A549 (cell line): ENCODE data around the gene MAPK1IP1L. TPM values are rescaled to one million over a fixed set of nuclear protein-coding genes. Genes with fewer than 3 reads are reported as not detected.

Experiments
- ATAC-seq, 2 experiments: fragments of 200-7000 bp in 1 of 2; fragments of >200 bp in 1 of 2; cut with Nextera tagmentation in 1 of 2; cut with Tn5 transposase in 1 of 2; 3 replicates each; pipeline versions ENCODE4 v1.8.0 to v1.9.1; 2018 to 2020; ENCODE audit warnings: mild to moderate bottlenecking in 1 of 2, moderate library complexity in 1 of 2
- CTCF ChIA-PET: fragments of 300-600 bp; sonication (Branson Sonifier 250); formaldehyde crosslinking; extraction: SDS; loops from one replicate; lab custom pipeline; 2021; ENCODE audit warnings: antibody characterized with exemption, inconsistent platforms; lab: Yijun Ruan, JAX
- POLR2A ChIA-PET: fragments of 350-600 bp; formaldehyde crosslinking; extraction: SDS; loops from one replicate; lab custom pipeline; 2021; ENCODE audit warnings: antibody characterized with exemption, inconsistent platforms; lab: Yijun Ruan, JAX
- DNase-seq, 2 experiments: peaks; one replicate each; pipeline versions ENCODE4 v3.0.0 to v3.0.0-alpha.2; 2011 to 2016; ENCODE audit warnings: low read depth in 1 of 2, low spot score in 1 of 2
- FAIRE-seq: peaks from 2 replicates; lab custom pipeline; 2011; peaks lifted over from hg19 to GRCh38; lab: Jason Lieb, UNC
- H3K27ac ChIP-seq, 2 experiments: fragments of >200 bp; sonication (Bioruptor Twin); formaldehyde crosslinking; 3 replicates each; pipeline ENCODE4 v1.5.1; 2016 to 2017
- H3K4me1 ChIP-seq: fragments of >200 bp; sonication (Bioruptor Twin); formaldehyde crosslinking; 3 replicates; pipeline ENCODE4 v1.6.1; 2016
- H3K4me2 ChIP-seq: fragments of >200 bp; sonication (Bioruptor Twin); formaldehyde crosslinking; 3 replicates; pipeline ENCODE4 v1.6.1; 2016
- H3K4me3 ChIP-seq: fragments of >200 bp; sonication (Bioruptor Twin); formaldehyde crosslinking; 3 replicates; pipeline ENCODE4 v1.5.1; 2016
- H3K9me3 ChIP-seq: fragments of >200 bp; sonication (Bioruptor Twin); formaldehyde crosslinking; 3 replicates; pipeline ENCODE4 v1.6.1; 2016
- BHLHE40 ChIP-seq: IDR thresholded peaks from 2 replicates; pipeline ENCODE4 v1.6.1; 2012; ENCODE audit warnings: low read depth, low read length, inconsistent platforms
- CHD2 ChIP-seq: fragments of 150-350 bp; IDR thresholded peaks from 2 replicates; pipeline ENCODE4 v1.6.1; 2014; ENCODE audit warnings: low read length; ENCODE audit not compliant: partially characterized antibody
- CHD4 ChIP-seq: fragments of 200-600 bp; sonication (generic); IDR thresholded peaks from 2 replicates; pipeline ENCODE4 v1.6.1; 2016; ENCODE audit warnings: antibody characterized with exemption, mild to moderate bottlenecking, borderline replicate concordance
- EHF ChIP-seq: fragments of 250-450 bp; sonication (Bioruptor Pico); IDR thresholded peaks from 2 replicates; pipeline ENCODE4 v1.5.0; 2020; ENCODE audit warnings: mild to moderate bottlenecking
- FOSL2 ChIP-seq, 2 experiments: fragments of 450-650 bp in 1 of 2; fragments of >200 bp in 1 of 2; sonication (Bioruptor Twin) in 1 of 2; formaldehyde crosslinking; IDR thresholded peaks; 2 replicates each; pipeline versions ENCODE4 v1.5.0 to v1.6.1; 2016 to 2020; ENCODE audit warnings: mild to moderate bottlenecking in 1 of 2, moderate library complexity in 1 of 2
- HDAC2 ChIP-seq: fragments of 200-600 bp; sonication (generic); IDR thresholded peaks from 2 replicates; pipeline ENCODE4 v1.6.1; 2016
- HEYL ChIP-seq: fragments of 250-450 bp; sonication (Bioruptor Pico); IDR thresholded peaks from 2 replicates; pipeline ENCODE4 v1.8.0; 2021; ENCODE audit warnings: mild to moderate bottlenecking, moderate library complexity
- HOXB13 ChIP-seq: fragments of 250-450 bp; sonication (Bioruptor Pico); IDR thresholded peaks from 2 replicates; pipeline ENCODE4 v1.5.0; 2020; ENCODE audit warnings: low read depth, mild to moderate bottlenecking, moderate library complexity
- MAZ ChIP-seq: fragments of 150-350 bp; IDR thresholded peaks from 2 replicates; pipeline ENCODE4 v1.6.1; 2014; ENCODE audit warnings: antibody characterized with exemption, low read depth, low read length, borderline replicate concordance
- MYC ChIP-seq: IDR thresholded peaks from 2 replicates; pipeline ENCODE4 v1.6.1; 2012; ENCODE audit warnings: mild to moderate bottlenecking, inconsistent platforms, low read length, improper control_type of control experiment, borderline replicate concordance
- NPAS2 ChIP-seq: fragments of 250-450 bp; sonication (Bioruptor Pico); IDR thresholded peaks from 2 replicates; pipeline ENCODE4 v1.8.0; 2022; ENCODE audit warnings: mild to moderate bottlenecking, moderate library complexity, borderline replicate concordance
- PHF8 ChIP-seq: fragments of 200-600 bp; sonication (generic); IDR thresholded peaks from 2 replicates; pipeline ENCODE4 v1.6.1; 2016; ENCODE audit warnings: low read depth, mild to moderate bottlenecking, antibody characterized with exemption, moderate library complexity, borderline replicate concordance
- RCOR1 ChIP-seq: fragments of 150-350 bp; IDR thresholded peaks from 2 replicates; pipeline ENCODE4 v1.6.1; 2014; ENCODE audit warnings: antibody characterized with exemption, low read length, low read depth
- RFX5 ChIP-seq: fragments of 450-650 bp; IDR thresholded peaks from 2 replicates; pipeline ENCODE4 v1.7.1; 2014; ENCODE audit warnings: antibody characterized with exemption, mild to moderate bottlenecking, moderate library complexity
- RNF2 ChIP-seq: fragments of 200-600 bp; sonication (generic); IDR thresholded peaks from 2 replicates; pipeline ENCODE4 v1.6.1; 2016; ENCODE audit warnings: low read depth, mild to moderate bottlenecking, antibody characterized with exemption, moderate library complexity, borderline replicate concordance
- SMC3 ChIP-seq: fragments of >200 bp; sonication (Bioruptor Twin); formaldehyde crosslinking; IDR thresholded peaks from 3 replicates; pipeline ENCODE4 v1.6.1; 2018; ENCODE audit warnings: inconsistent platforms
- TFCP2L1 ChIP-seq: fragments of 250-450 bp; sonication (Bioruptor Pico); IDR thresholded peaks from 2 replicates; pipeline ENCODE4 v1.5.0; 2021; ENCODE audit warnings: mild to moderate bottlenecking
- ZNF302 ChIP-seq: fragments of 250-450 bp; sonication (Bioruptor Pico); IDR thresholded peaks from 2 replicates; pipeline ENCODE4 v1.9.0; 2021; ENCODE audit warnings: inconsistent platforms, mild to moderate bottlenecking, moderate library complexity
- ZSCAN20 ChIP-seq: fragments of 250-450 bp; sonication (Bioruptor Pico); IDR thresholded peaks from 2 replicates; pipeline ENCODE4 v1.8.0; 2022; ENCODE audit warnings: mild to moderate bottlenecking, moderate library complexity
- WGBS: methylation state at CpG from one replicate; pipeline ENCODE4 v1.1.6; 2017; ENCODE audit errors: missing lambda C conversion rate; 5-methylcytosine and 5-hydroxymethylcytosine counted together
- polyA plus RNA-seq, 4 experiments: library from polyadenylated mRNA; depleted of rRNA in 3 of 4; stranded (reverse); fragments of >200 nt; fragmentation: RNase III in 1 of 4; extraction: RNeasy Plus Mini Kit Qiagen cat#74134 plus additional on column Dnase treatment in 1 of 4; gene quantifications; 2 replicates in 3 of 4; 3 replicates in 1 of 4; pipeline ENCODE4 v1.2.3, GENCODE V29; 2011 to 2017
- TF ChIP-seq, protein P1 (sequence below): fragments of 150-350 bp; IDR thresholded peaks from 2 replicates; pipeline ENCODE4 v1.6.1; 2014; ENCODE audit warnings: low read depth, mild to moderate bottlenecking, low read length
- TF ChIP-seq, protein P2 (sequence below): fragments of 200-600 bp; sonication (generic); IDR thresholded peaks from 2 replicates; pipeline ENCODE4 v1.6.1; 2016; ENCODE audit warnings: antibody characterized with exemption, mild to moderate bottlenecking, moderate library complexity
- TF ChIP-seq, protein P3 (sequence below): IDR thresholded peaks from 2 replicates; pipeline ENCODE4 v1.6.1; 2012
- TF ChIP-seq, protein P4 (sequence below): IDR thresholded peaks from 2 replicates; pipeline ENCODE4 v1.6.1; 2012
- TF ChIP-seq, protein P5 (sequence below): fragments of 450-650 bp; IDR thresholded peaks from 2 replicates; pipeline ENCODE4 v1.6.1; 2014; ENCODE audit warnings: antibody characterized with exemption

Gene MAPK1IP1L
- polyA plus RNA-seq, 2 of the 4 experiments (the other 2 are of a cell fraction) = 42.9 to 72.3 TPM

DNA sequence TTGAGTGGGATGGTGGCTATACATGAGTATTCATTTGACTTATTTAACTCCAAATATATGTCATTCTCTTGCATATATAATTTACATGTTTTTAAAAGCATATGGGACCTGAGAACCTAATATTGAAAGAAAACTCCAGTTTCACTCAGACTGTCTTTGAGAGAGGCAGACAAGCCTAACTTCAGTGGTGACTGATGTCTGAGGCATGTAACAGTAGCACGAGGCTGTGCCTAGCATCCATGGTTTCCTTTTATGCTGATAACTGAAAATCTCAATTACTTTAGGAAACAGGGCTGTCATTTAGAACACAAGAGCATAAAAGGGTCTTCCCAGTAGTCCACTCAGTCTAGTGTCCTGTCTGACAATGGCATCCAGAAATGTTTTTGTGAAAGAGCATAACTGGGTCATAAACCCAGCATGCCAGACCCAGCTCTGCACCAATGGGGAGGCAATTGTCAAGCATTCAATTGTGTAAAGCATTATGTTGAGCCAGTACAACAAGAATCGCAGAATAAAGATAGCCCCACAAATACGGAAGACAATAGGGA lies 24.3 kb downstream of the MAPK1IP1L start:
- FAIRE-seq (no peak), ATAC-seq (no peak), DNase-seq (no peak)
- Histone ChIP-seq H3K4me2 (no peak overlapping the region), H3K27ac (no peak overlapping the region), H3K9me3 (no peaks in the 10 kb centered on the region), H3K4me1 (peaks cover 3% of the 10 kb centered on the region; the same call in 1 of the 3 replicates), H3K4me3 (no peak overlapping the region)
- no peak for TF ChIP-seq PHF8
- no peak for TF ChIP-seq EHF
- no peak for TF ChIP-seq NPAS2 (CRISPR knock-in tag)
- TF ChIP-seq BHLHE40 = no peak
- TF ChIP-seq TFCP2L1 = no peak
- TF ChIP-seq CHD4 = no peak
- no peak for TF ChIP-seq ZSCAN20 (CRISPR knock-in tag)
- TF ChIP-seq RFX5 = no peak
- TF ChIP-seq MYC = no peak
- TF ChIP-seq, protein P1, sequence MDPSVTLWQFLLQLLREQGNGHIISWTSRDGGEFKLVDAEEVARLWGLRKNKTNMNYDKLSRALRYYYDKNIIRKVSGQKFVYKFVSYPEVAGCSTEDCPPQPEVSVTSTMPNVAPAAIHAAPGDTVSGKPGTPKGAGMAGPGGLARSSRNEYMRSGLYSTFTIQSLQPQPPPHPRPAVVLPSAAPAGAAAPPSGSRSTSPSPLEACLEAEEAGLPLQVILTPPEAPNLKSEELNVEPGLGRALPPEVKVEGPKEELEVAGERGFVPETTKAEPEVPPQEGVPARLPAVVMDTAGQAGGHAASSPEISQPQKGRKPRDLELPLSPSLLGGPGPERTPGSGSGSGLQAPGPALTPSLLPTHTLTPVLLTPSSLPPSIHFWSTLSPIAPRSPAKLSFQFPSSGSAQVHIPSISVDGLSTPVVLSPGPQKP = no peak
- TF ChIP-seq, protein P2, sequence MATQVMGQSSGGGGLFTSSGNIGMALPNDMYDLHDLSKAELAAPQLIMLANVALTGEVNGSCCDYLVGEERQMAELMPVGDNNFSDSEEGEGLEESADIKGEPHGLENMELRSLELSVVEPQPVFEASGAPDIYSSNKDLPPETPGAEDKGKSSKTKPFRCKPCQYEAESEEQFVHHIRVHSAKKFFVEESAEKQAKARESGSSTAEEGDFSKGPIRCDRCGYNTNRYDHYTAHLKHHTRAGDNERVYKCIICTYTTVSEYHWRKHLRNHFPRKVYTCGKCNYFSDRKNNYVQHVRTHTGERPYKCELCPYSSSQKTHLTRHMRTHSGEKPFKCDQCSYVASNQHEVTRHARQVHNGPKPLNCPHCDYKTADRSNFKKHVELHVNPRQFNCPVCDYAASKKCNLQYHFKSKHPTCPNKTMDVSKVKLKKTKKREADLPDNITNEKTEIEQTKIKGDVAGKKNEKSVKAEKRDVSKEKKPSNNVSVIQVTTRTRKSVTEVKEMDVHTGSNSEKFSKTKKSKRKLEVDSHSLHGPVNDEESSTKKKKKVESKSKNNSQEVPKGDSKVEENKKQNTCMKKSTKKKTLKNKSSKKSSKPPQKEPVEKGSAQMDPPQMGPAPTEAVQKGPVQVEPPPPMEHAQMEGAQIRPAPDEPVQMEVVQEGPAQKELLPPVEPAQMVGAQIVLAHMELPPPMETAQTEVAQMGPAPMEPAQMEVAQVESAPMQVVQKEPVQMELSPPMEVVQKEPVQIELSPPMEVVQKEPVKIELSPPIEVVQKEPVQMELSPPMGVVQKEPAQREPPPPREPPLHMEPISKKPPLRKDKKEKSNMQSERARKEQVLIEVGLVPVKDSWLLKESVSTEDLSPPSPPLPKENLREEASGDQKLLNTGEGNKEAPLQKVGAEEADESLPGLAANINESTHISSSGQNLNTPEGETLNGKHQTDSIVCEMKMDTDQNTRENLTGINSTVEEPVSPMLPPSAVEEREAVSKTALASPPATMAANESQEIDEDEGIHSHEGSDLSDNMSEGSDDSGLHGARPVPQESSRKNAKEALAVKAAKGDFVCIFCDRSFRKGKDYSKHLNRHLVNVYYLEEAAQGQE = no peak
- TF ChIP-seq HEYL (CRISPR knock-in tag) = no peak
- no peak for TF ChIP-seq ZNF302 (CRISPR knock-in tag)
- TF ChIP-seq, protein P3, sequence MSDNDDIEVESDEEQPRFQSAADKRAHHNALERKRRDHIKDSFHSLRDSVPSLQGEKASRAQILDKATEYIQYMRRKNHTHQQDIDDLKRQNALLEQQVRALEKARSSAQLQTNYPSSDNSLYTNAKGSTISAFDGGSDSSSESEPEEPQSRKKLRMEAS = no peak
- no peak for TF ChIP-seq CHD2
- no peak for TF ChIP-seq SMC3
- ChIA-PET POLR2A (no interaction called here), CTCF (interaction anchor here (0.6 to 6.5 kb wide), 2 partner anchors 10 to 85 kb away, joined by 3 to 32 read pairs; no protein-coding TSS in a partner anchor)
- 73% methylated on average over 3 of the region's 3 CpGs for WGBS

DNA sequence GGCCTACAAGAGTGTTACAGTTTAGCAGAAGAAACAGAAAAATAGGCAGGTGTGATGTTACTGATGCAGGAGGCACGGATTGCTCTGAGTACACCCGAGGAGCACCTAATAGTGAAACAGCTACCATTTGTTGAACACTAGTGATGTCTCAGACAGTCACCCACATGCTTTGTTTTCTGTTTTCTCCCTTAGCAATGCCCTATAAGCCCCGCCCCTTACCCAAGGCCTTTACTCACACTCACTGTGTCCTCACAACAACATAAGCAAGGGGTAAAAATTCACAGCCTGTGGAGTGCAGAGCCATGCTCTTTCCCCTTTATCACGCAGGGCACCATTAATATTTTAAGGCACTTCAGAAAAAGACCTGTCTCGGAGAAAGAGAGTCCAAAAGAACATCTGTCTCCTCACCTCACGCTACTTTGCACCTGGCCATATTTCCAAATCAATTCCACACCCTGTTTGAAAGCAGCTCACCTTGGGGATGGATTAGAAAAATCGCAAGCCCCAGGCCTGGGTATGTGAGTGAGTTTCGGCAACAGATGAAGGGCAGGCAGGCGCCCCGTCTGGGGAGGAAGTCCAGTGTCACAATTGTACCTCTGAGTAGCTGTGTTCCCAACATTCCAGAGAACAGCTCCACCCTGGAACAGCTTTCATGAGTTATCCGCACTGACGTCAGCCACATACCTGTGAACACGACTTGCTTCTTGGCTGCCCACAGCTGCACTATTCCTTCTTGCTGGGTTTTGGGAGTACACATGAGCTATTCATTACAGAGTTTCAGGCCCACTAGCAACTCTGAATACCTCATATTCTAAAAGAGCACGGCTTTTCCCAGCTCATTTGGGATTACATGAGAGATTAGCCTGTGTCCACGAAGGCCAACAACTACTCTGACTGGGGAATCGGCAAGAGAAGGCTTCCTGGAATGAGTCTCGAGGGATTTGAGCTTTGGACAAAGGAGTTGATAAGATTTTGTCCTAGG lies 26.0 kb downstream of the MAPK1IP1L start:
- no peaks in the 10 kb centered on the region for H3K9me3 ChIP-seq
- CTCF ChIA-PET = interaction anchor here (0.7 to 6.5 kb wide), 6 partner anchors 12 to 83 kb away, joined by 3 to 32 read pairs (median 3); no protein-coding TSS in a partner anchor
- no peak overlapping the region for H3K27ac ChIP-seq
- no peaks in the 10 kb centered on the region for H3K4me1 ChIP-seq
- POLR2A ChIA-PET = interaction anchor here (0.6 to 1.1 kb wide), 3 partner anchors 12 to 26 kb away, joined by 3 to 9 read pairs (median 9); partner anchors contain the start of gene MAPK1IP1L
- WGBS = 77% methylated on average over 17 of the region's 17 CpGs
- no peak overlapping the region for H3K4me2 ChIP-seq
- H3K4me3 ChIP-seq = no peak overlapping the region
- ATAC-seq (peak; percentile 42 to 61; a peak in 5 of 6 replicates), FAIRE-seq (no peak), DNase-seq (peak in 1 of 2 experiments; percentile 32)
- TF ChIP-seq MAZ (no peak), RFX5 (no peak), MYC (no peak), FOSL2 (IDR thresholded peaks at IDR 0.05) (no peak), FOSL2 (CRISPR knock-in tag; IDR thresholded peaks at IDR 0.05) (no peak), HDAC2 (no peak), CHD2 (no peak), RNF2 (no peak), BHLHE40 (no peak), RCOR1 (no peak), HOXB13 (no peak)
- TF ChIP-seq, protein P4, sequence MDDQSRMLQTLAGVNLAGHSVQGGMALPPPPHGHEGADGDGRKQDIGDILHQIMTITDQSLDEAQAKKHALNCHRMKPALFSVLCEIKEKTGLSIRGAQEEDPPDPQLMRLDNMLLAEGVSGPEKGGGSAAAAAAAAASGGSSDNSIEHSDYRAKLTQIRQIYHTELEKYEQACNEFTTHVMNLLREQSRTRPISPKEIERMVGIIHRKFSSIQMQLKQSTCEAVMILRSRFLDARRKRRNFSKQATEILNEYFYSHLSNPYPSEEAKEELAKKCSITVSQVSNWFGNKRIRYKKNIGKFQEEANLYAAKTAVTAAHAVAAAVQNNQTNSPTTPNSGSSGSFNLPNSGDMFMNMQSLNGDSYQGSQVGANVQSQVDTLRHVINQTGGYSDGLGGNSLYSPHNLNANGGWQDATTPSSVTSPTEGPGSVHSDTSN = no peak
- TF ChIP-seq, protein P5, sequence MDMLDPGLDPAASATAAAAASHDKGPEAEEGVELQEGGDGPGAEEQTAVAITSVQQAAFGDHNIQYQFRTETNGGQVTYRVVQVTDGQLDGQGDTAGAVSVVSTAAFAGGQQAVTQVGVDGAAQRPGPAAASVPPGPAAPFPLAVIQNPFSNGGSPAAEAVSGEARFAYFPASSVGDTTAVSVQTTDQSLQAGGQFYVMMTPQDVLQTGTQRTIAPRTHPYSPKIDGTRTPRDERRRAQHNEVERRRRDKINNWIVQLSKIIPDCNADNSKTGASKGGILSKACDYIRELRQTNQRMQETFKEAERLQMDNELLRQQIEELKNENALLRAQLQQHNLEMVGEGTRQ = no peak
- TF ChIP-seq, protein P1 = no peak
